Glomerular visceral epithelial cell (primary cell): Measurements from ENCODE around the gene THBS3.
"Not testable (repeated sequence)": the region's sequence is repeated elsewhere in the genome, so short reads cannot be mapped to it uniquely, and the experiment has no call there.

ENCODE experiments used
- DNase-seq: peaks from one replicate; pipeline ENCODE4 v3.0.0-alpha.2; 2016; ENCODE audit errors: extremely low spot score

Gene THBS3

GRCh38 chr1:155155996-155156643 lies 51.6 kb downstream of the THBS3 start:
- DNase-seq, result not testable (repeated sequence)
